ENCODE results near the gene SLC19A1.

DNA sequence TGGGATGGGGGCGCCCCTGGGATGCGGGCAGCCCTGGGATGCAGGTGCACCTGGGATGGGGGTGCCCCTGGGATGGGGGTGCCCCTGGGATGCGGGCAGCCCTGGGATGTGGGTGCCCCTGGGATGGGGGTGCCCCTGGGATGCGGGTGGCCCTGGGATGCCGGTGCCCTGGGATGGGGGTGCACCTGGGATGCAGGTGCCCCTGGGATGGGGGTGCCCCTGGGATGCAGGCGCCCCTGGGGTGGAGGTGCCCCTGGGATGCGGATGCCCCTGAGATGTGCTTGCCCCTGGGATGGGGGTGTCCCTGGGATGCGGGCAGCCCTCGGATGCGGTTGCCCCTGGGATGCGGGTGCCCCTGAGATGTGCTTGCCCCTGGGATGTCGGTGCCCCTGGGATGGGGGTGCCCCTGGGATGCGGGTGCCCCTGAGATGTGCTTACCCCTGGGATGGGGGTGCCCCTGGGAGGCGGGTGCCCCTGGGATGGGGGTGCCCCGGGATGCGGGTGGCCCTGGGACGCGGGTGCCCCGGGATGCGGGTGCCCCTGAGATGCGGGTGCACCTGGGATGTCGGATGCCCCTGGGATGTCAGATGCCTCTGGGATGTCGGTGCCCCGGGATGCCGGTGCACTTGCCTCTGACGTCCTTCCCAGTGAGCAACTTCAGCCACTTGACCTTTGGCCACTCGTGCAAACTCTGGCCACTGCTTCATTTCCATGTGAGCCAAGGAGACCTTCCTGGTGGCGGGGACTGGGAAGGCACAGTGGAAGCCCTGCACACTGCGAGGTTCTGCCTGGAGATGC is 37.3 kb upstream of the SLC19A1 start:
- TF ChIP-seq, protein P1, sequence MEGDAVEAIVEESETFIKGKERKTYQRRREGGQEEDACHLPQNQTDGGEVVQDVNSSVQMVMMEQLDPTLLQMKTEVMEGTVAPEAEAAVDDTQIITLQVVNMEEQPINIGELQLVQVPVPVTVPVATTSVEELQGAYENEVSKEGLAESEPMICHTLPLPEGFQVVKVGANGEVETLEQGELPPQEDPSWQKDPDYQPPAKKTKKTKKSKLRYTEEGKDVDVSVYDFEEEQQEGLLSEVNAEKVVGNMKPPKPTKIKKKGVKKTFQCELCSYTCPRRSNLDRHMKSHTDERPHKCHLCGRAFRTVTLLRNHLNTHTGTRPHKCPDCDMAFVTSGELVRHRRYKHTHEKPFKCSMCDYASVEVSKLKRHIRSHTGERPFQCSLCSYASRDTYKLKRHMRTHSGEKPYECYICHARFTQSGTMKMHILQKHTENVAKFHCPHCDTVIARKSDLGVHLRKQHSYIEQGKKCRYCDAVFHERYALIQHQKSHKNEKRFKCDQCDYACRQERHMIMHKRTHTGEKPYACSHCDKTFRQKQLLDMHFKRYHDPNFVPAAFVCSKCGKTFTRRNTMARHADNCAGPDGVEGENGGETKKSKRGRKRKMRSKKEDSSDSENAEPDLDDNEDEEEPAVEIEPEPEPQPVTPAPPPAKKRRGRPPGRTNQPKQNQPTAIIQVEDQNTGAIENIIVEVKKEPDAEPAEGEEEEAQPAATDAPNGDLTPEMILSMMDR (IDR thresholded peaks at IDR 0.05): no peak
- TF ChIP-seq POLR2A (IDR thresholded peaks at IDR 0.05) (no peak), POLR2AphosphoS5 (IDR thresholded peaks at IDR 0.05) (no peak)

Data from prostate gland (tissue), 2 donors.